SK-N-SH treated with all-trans-retinoic acid at 6 μM for 48 hours (cell line): Measurements from ENCODE around the gene TUBB4B.

Experiments
- ATAC-seq: fragments of 200-7000 bp; cut with Tn5 transposase; 3 replicates; pipeline ENCODE4 v1.9.1; 2020; ENCODE audit warnings: mild to moderate bottlenecking, moderate library complexity
- BACH2 ChIP-seq: fragments of 250-450 bp; sonication (Bioruptor Pico); IDR thresholded peaks from 2 replicates; pipeline ENCODE4 v1.9.0; 2021; ENCODE audit warnings: mild to moderate bottlenecking, borderline replicate concordance
- CSDC2 ChIP-seq: fragments of 250-450 bp; sonication (Bioruptor Pico); IDR thresholded peaks from 2 replicates; pipeline ENCODE4 v1.5.0; 2020; ENCODE audit warnings: mild to moderate bottlenecking, moderate library complexity
- GLIS3 ChIP-seq: fragments of 250-450 bp; sonication (Bioruptor Pico); IDR thresholded peaks from 2 replicates; pipeline ENCODE4 v1.5.0; 2020; ENCODE audit warnings: mild to moderate bottlenecking, moderate library complexity
- OSR1 ChIP-seq: fragments of 250-450 bp; sonication (Bioruptor Pico); IDR thresholded peaks from 2 replicates; pipeline ENCODE4 v1.8.0; 2022; ENCODE audit warnings: moderate library complexity, mild to moderate bottlenecking, inconsistent platforms
- PPARA ChIP-seq: fragments of 250-450 bp; sonication (Bioruptor Pico); IDR thresholded peaks from 2 replicates; pipeline ENCODE4 v1.5.0; 2020; ENCODE audit warnings: mild to moderate bottlenecking, borderline replicate concordance
- RARB ChIP-seq: fragments of 250-450 bp; sonication (Bioruptor Pico); IDR thresholded peaks from 2 replicates; pipeline ENCODE4 v1.8.0; 2021; ENCODE audit warnings: mild to moderate bottlenecking, moderate library complexity
- TCF4 ChIP-seq: fragments of 250-450 bp; sonication (Bioruptor Pico); IDR thresholded peaks from 2 replicates; pipeline ENCODE4 v1.8.0; 2021; ENCODE audit warnings: mild to moderate bottlenecking, moderate library complexity, borderline replicate concordance
- TOX ChIP-seq: fragments of 250-450 bp; sonication (Bioruptor Pico); IDR thresholded peaks from 2 replicates; pipeline ENCODE4 v1.8.0; 2021; ENCODE audit warnings: mild to moderate bottlenecking, moderate library complexity, borderline replicate concordance
- ZC3H10 ChIP-seq: fragments of 250-450 bp; sonication (Bioruptor Pico); IDR thresholded peaks from 2 replicates; pipeline ENCODE4 v1.5.1; 2021; ENCODE audit warnings: mild to moderate bottlenecking, moderate library complexity
- ZFP3 ChIP-seq: fragments of 250-450 bp; sonication (Bioruptor Pico); IDR thresholded peaks from 2 replicates; pipeline ENCODE4 v1.5.0; 2020; ENCODE audit warnings: mild to moderate bottlenecking, moderate library complexity
- ZFP30 ChIP-seq: fragments of 450-650 bp; formaldehyde crosslinking; IDR thresholded peaks from 2 replicates; pipeline ENCODE4 v1.5.0; 2022; ENCODE audit warnings: mild to moderate bottlenecking, moderate library complexity
- ZNF565 ChIP-seq: fragments of 450-650 bp; formaldehyde crosslinking; conservative IDR thresholded peaks from 2 replicates; pipeline ENCODE4 v1.5.0; 2020; ENCODE audit warnings: low read depth, mild to moderate bottlenecking, moderate library complexity
- ZNF8 ChIP-seq: fragments of 450-650 bp; formaldehyde crosslinking; IDR thresholded peaks from 2 replicates; pipeline ENCODE4 v1.5.0; 2020; ENCODE audit warnings: mild to moderate bottlenecking, moderate library complexity
- TF ChIP-seq, protein P1 (sequence below): fragments of 250-450 bp; sonication (Bioruptor Pico); IDR thresholded peaks from 2 replicates; pipeline ENCODE4 v1.5.1; 2021; ENCODE audit warnings: mild to moderate bottlenecking, moderate library complexity
- TF ChIP-seq, protein P2 (sequence below): fragments of 250-450 bp; sonication (Bioruptor Pico); IDR thresholded peaks from 2 replicates; pipeline ENCODE4 v1.5.1; 2020; ENCODE audit warnings: low read depth, mild to moderate bottlenecking, moderate library complexity
- TF ChIP-seq, protein P3 (sequence below): fragments of 250-450 bp; sonication (Bioruptor Pico); IDR thresholded peaks from 2 replicates; pipeline ENCODE4 v1.8.0; 2020; ENCODE audit warnings: mild to moderate bottlenecking, moderate library complexity, borderline replicate concordance
- TF ChIP-seq, protein P4 (sequence below): fragments of 250-450 bp; sonication (Bioruptor Pico); IDR thresholded peaks from 2 replicates; pipeline ENCODE4 v1.8.0; 2021; ENCODE audit warnings: low read depth, mild to moderate bottlenecking, moderate library complexity, borderline replicate concordance

TUBB4B gene

DNA sequence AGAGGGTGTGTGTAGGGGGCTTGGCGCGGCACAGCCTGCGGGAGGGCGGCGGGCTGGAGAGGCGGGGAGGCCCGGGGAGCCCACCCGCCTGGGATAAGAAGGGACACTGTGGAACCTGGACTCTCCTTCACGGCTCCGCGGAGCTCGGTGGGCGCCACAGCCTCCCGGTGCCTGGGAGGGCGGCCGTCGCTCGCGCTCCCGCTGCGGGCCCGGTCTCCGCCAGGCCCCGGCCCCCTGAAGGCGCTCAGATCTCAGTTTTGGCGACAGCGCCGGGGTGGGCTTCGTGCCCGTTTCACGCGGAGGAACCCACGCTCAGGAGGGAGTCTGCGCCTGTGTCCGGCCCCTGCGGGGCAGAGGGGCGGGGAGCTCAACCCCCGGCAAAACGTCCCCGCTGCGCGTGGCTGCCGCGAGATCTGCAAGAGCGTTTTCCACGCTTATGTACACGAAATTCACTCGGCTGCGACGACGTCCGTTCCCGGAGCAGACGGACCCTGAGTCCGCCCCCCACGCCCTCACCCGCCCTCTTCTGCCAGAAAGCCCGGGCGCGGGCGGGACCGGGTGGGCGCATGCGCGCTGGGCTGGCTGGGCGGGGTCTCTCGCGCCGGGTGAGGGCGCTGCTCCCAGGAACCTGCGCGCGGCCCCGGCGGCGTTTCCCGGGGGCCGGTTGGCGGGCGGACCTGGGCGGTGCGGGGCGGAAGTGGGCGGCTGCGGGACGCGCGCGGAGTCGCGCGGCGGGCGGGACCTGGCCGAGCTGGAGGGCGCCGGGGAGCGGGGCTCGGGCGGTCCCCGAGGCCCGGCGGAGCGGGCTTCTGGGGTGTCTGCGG is 13.7 kb downstream of the TUBB4B start, which contains the start of gene NELFB:
Gene NELFB (plus strand): TSS at position 704 of the 824 bp plus-strand sequence.
- ATAC-seq, result peak; percentile 83
- TF ChIP-seq ZNF565 (CRISPR knock-in tag) (no peak), TOX (CRISPR knock-in tag) (no peak), ZC3H10 (CRISPR knock-in tag) (0 out of 2 replicates have a peak, but pooled peaks have one; percentile 15), CSDC2 (CRISPR knock-in tag) (no peak), ZFP30 (CRISPR knock-in tag) (no peak), ZFP3 (CRISPR knock-in tag) (no peak), GLIS3 (CRISPR knock-in tag) (no peak)
- TF ChIP-seq, protein P1, sequence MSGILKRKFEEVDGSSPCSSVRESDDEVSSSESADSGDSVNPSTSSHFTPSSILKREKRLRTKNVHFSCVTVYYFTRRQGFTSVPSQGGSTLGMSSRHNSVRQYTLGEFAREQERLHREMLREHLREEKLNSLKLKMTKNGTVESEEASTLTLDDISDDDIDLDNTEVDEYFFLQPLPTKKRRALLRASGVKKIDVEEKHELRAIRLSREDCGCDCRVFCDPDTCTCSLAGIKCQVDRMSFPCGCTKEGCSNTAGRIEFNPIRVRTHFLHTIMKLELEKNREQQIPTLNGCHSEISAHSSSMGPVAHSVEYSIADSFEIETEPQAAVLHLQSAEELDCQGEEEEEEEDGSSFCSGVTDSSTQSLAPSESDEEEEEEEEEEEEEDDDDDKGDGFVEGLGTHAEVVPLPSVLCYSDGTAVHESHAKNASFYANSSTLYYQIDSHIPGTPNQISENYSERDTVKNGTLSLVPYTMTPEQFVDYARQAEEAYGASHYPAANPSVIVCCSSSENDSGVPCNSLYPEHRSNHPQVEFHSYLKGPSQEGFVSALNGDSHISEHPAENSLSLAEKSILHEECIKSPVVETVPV (CRISPR knock-in tag), result no peak
- TF ChIP-seq, protein P2, sequence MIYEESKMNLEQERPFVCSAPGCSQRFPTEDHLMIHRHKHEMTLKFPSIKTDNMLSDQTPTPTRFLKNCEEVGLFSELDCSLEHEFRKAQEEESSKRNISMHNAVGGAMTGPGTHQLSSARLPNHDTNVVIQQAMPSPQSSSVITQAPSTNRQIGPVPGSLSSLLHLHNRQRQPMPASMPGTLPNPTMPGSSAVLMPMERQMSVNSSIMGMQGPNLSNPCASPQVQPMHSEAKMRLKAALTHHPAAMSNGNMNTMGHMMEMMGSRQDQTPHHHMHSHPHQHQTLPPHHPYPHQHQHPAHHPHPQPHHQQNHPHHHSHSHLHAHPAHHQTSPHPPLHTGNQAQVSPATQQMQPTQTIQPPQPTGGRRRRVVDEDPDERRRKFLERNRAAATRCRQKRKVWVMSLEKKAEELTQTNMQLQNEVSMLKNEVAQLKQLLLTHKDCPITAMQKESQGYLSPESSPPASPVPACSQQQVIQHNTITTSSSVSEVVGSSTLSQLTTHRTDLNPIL (CRISPR knock-in tag), result no peak

GRCh38 chr9:137255448-137256114 is 14.5 kb downstream of the TUBB4B start:
- TF ChIP-seq, protein P3, sequence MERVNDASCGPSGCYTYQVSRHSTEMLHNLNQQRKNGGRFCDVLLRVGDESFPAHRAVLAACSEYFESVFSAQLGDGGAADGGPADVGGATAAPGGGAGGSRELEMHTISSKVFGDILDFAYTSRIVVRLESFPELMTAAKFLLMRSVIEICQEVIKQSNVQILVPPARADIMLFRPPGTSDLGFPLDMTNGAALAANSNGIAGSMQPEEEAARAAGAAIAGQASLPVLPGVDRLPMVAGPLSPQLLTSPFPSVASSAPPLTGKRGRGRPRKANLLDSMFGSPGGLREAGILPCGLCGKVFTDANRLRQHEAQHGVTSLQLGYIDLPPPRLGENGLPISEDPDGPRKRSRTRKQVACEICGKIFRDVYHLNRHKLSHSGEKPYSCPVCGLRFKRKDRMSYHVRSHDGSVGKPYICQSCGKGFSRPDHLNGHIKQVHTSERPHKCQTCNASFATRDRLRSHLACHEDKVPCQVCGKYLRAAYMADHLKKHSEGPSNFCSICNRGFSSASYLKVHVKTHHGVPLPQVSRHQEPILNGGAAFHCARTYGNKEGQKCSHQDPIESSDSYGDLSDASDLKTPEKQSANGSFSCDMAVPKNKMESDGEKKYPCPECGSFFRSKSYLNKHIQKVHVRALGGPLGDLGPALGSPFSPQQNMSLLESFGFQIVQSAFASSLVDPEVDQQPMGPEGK (CRISPR knock-in tag), result no peak
- TF ChIP-seq, protein P1 (CRISPR knock-in tag), result no peak
- TF ChIP-seq ZC3H10 (CRISPR knock-in tag) (no peak), OSR1 (CRISPR knock-in tag) (no peak), GLIS3 (CRISPR knock-in tag) (no peak), PPARA (CRISPR knock-in tag) (no peak), BACH2 (no peak), RARB (no peak), TOX (CRISPR knock-in tag) (no peak), TCF4 (CRISPR knock-in tag) (no peak), ZNF565 (CRISPR knock-in tag) (no peak)
- TF ChIP-seq, protein P2 (CRISPR knock-in tag), result no peak
- TF ChIP-seq, protein P4, sequence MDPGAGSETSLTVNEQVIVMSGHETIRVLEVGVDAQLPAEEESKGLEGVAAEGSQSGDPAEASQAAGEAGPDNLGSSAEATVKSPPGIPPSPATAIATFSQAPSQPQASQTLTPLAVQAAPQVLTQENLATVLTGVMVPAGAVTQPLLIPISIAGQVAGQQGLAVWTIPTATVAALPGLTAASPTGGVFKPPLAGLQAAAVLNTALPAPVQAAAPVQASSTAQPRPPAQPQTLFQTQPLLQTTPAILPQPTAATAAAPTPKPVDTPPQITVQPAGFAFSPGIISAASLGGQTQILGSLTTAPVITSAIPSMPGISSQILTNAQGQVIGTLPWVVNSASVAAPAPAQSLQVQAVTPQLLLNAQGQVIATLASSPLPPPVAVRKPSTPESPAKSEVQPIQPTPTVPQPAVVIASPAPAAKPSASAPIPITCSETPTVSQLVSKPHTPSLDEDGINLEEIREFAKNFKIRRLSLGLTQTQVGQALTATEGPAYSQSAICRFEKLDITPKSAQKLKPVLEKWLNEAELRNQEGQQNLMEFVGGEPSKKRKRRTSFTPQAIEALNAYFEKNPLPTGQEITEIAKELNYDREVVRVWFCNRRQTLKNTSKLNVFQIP (CRISPR knock-in tag), result no peak
- ATAC-seq, result peak; percentile 54

- ATAC-seq, result no peak
- no peak for TF ChIP-seq ZNF8 (CRISPR knock-in tag)
- no peak for TF ChIP-seq RARB
- TF ChIP-seq ZNF565 (CRISPR knock-in tag), result no peak
Observed at GRCh38 chr9:137256362-137256761, 15.3 kb downstream of the TUBB4B start.
